Smooth muscle cell (in vitro differentiated cells): ENCODE measurements around the gene ATP8B3. TPM values are rescaled to one million over a fixed set of nuclear protein-coding genes. Genes with fewer than 3 reads are reported as not detected.

Source experiments
- DNase-seq: peaks from one replicate; lab custom pipeline; 2025; ENCODE audit not compliant: unreplicated experiment; lab: John Stamatoyannopoulos, UW
- H2AFZ ChIP-seq: fragments of 200-600 bp; sonication (generic); 2 replicates; pipeline ENCODE4 v1.6.0; 2016; ENCODE audit warnings: antibody characterized with exemption, low read depth, mild to moderate bottlenecking
- H3F3A ChIP-seq: fragments of 200-600 bp; sonication (generic); 2 replicates; pipeline ENCODE4 v1.6.0; 2017; ENCODE audit warnings: antibody characterized with exemption, low read depth
- H3K27ac ChIP-seq: fragments of 200-600 bp; sonication (generic); 2 replicates; pipeline ENCODE4 v1.5.1; 2016; ENCODE audit warnings: low read depth, mild to moderate bottlenecking
- H3K27me3 ChIP-seq: fragments of 200-600 bp; sonication (generic); 2 replicates; pipeline ENCODE4 v1.6.1; 2016; ENCODE audit warnings: low read depth, mild to moderate bottlenecking
- H3K36me3 ChIP-seq: fragments of 200-600 bp; sonication (generic); 2 replicates; pipeline ENCODE4 v1.5.1; 2016; ENCODE audit warnings: low read depth
- H3K4me1 ChIP-seq: fragments of 200-600 bp; sonication (generic); 2 replicates; pipeline ENCODE4 v1.5.1; 2016; ENCODE audit warnings: low read depth
- H3K4me2 ChIP-seq: fragments of 200-600 bp; sonication (generic); 2 replicates; pipeline ENCODE4 v1.6.0; 2016; ENCODE audit warnings: mild to moderate bottlenecking
- H3K4me3 ChIP-seq: fragments of 200-600 bp; sonication (generic); 2 replicates; pipeline ENCODE4 v1.5.1; 2016; ENCODE audit warnings: mild to moderate bottlenecking
- H3K79me2 ChIP-seq: fragments of 200-600 bp; sonication (generic); 2 replicates; pipeline ENCODE4 v1.6.0; 2016; ENCODE audit warnings: low read depth, mild to moderate bottlenecking
- H3K9ac ChIP-seq: fragments of 200-600 bp; sonication (generic); 2 replicates; pipeline ENCODE4 v1.6.0; 2016; ENCODE audit warnings: low read depth
- H3K9me3 ChIP-seq: fragments of 200-600 bp; sonication (generic); replicated peaks from 2 replicates; pipeline ENCODE4 v1.5.1; 2016; ENCODE audit warnings: low read depth
- H4K20me1 ChIP-seq: fragments of 200-600 bp; sonication (generic); 2 replicates; pipeline ENCODE4 v1.6.0; 2016; ENCODE audit warnings: low read depth
- WGBS: methylation state at CpG from one replicate; pipeline ENCODE4 v1.1.7; 2016; ENCODE audit warnings: low lambda C conversion rate; 5-methylcytosine and 5-hydroxymethylcytosine counted together
- polyA plus RNA-seq: library from polyadenylated mRNA; unstranded; fragments of >200 nt; fragmentation: Nextera tagmentation; extraction: Ambion mirVana; gene quantifications from 2 replicates; pipeline ENCODE4 v1.2.1, GENCODE V29; 2016
- total RNA-seq: library from RNA; depleted of rRNA; stranded (reverse); fragments of >200 nt; gene quantifications from 2 replicates; pipeline ENCODE4 v1.2.3, GENCODE V29; 2014
- TF ChIP-seq, protein P1 (sequence below): fragments of 200-600 bp; sonication (generic); IDR thresholded peaks from 2 replicates; pipeline ENCODE4 v1.5.1; 2017; ENCODE audit warnings: borderline replicate concordance, mild to moderate bottlenecking, antibody characterized with exemption; ENCODE audit not compliant: insufficient read depth, poor library complexity, severe bottlenecking

Gene ATP8B3
- total and polyA plus RNA-seq, 2 experiments from 2014 or later: 2.8 to 3.9 TPM

GRCh38 chr19:1854039-1854541, 42.0 kb upstream of the ATP8B3 start:
- H4K20me1 ChIP-seq: peaks cover 54% of the 10 kb centered on the region
- H3K9ac ChIP-seq: no peak overlapping the region
- H3K27me3 ChIP-seq: no peaks in the 10 kb centered on the region
- peaks cover 46% of the 10 kb centered on the region for H3K4me1 ChIP-seq
- TF ChIP-seq, protein P1, sequence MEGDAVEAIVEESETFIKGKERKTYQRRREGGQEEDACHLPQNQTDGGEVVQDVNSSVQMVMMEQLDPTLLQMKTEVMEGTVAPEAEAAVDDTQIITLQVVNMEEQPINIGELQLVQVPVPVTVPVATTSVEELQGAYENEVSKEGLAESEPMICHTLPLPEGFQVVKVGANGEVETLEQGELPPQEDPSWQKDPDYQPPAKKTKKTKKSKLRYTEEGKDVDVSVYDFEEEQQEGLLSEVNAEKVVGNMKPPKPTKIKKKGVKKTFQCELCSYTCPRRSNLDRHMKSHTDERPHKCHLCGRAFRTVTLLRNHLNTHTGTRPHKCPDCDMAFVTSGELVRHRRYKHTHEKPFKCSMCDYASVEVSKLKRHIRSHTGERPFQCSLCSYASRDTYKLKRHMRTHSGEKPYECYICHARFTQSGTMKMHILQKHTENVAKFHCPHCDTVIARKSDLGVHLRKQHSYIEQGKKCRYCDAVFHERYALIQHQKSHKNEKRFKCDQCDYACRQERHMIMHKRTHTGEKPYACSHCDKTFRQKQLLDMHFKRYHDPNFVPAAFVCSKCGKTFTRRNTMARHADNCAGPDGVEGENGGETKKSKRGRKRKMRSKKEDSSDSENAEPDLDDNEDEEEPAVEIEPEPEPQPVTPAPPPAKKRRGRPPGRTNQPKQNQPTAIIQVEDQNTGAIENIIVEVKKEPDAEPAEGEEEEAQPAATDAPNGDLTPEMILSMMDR: no peak
- no peak overlapping the region for H2AFZ ChIP-seq
- H3K4me2 ChIP-seq: no peak overlapping the region
- peaks cover 8% of the 10 kb centered on the region for H3F3A ChIP-seq
- 73% methylated on average over 5 of the region's 16 CpGs for WGBS
- no peak overlapping the region for H3K4me3 ChIP-seq
- H3K27ac ChIP-seq: no peak overlapping the region
- no peaks in the 10 kb centered on the region for H3K36me3 ChIP-seq
- H3K79me2 ChIP-seq: peaks cover 52% of the 10 kb centered on the region
- no peak for DNase-seq
- no peaks in the 10 kb centered on the region for H3K9me3 ChIP-seq

DNA sequence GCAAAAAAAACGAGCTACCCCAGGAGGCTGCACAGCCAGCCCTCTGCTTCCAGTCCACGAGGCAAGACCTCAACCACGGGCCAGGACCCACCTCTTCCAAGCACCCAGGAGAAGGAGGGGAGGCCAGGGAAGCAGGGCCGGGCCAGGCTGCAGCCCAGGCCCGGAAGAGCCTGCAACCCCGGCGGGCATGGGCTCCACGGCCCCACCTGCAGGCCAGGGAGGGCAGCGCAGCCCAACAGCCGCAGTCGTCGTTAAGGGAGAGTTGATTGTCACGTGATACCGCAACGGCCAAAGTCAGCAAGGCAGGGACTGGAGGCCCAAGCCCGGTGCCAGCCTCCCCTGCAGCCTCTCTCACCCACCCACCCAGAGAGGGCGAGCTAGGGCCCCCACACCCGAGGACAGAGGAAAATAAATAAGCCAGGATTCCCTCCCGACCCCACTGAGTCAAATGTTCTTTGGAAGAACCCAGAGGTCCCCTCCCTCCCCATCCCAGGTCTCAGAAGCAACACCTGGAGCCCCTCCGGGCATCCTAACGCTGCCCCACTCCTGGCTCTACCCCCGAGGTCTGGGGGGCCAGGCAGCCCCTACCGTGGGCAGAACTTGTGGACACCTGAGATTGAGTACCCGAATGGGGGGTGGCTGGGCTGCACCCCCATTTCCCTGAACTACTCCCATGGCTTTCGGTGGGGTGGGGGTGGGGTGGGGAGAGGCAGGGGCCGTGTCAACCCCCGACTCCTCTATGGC, 41.4 kb upstream of the ATP8B3 start:
- Histone ChIP-seq H3K27me3 (no peaks in the 10 kb centered on the region), H4K20me1 (peaks cover 48% of the 10 kb centered on the region), H3K4me1 (peaks cover 42% of the 10 kb centered on the region), H3K4me3 (no peak overlapping the region), H3K9me3 (no peaks in the 10 kb centered on the region), H3K4me2 (no peak overlapping the region), H3K27ac (no peak overlapping the region), H3K79me2 (peaks cover 46% of the 10 kb centered on the region), H2AFZ (no peak overlapping the region), H3K9ac (no peak overlapping the region), H3K36me3 (no peaks in the 10 kb centered on the region), H3F3A (peaks cover 12% of the 10 kb centered on the region)
- peak; percentile 22 for DNase-seq
- TF ChIP-seq, protein P1: peak; percentile 85
- 39% methylated on average over 23 of the region's 27 CpGs for WGBS

DNA sequence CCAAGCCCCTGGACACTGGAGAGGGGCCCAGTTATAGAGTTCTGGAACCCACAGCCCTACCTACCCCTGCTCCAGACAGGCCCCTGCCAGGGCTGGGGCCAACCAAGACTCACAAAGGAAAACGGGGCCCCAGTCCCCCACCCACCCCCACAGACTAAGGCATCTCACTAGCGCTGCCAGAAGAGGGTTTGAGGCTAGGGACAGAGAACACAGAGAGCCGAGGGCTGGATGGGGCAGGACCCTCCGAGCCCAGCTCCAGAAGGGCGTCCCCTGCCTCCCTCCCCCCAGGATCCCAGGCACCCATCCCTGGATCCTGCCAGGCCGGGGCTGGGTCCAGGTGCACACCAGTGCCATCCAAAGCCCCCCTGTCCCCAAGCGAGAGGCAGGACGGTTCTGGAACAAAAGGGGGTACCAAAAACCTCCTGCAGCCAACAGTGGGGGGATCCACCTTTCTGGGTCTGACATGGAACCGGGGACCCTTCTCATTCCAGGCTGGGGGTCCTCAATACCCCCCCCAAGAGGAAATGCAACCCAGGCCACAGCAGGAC, 40.6 kb upstream of the ATP8B3 start:
- Histone ChIP-seq H3K27ac (no peak overlapping the region), H3K4me3 (no peak overlapping the region), H3K4me2 (no peak overlapping the region), H3K27me3 (no peaks in the 10 kb centered on the region), H3K9me3 (no peaks in the 10 kb centered on the region), H3K36me3 (no peaks in the 10 kb centered on the region), H3K4me1 (peaks cover 41% of the 10 kb centered on the region), H3K9ac (no peak overlapping the region), H4K20me1 (peaks cover 44% of the 10 kb centered on the region), H3K79me2 (peaks cover 43% of the 10 kb centered on the region), H3F3A (peaks cover 12% of the 10 kb centered on the region), H2AFZ (no peak overlapping the region)
- TF ChIP-seq, protein P1: no peak
- WGBS: 97% methylated on average over 9 of the region's 9 CpGs
- no peak for DNase-seq
